HG02870 (cell line): ENCODE measurements around the gene NPSR1.
"Not testable (repeated sequence)": the region's sequence is repeated elsewhere in the genome, so short reads cannot be mapped to it uniquely, and the experiment has no call there.

Source experiments
- ATAC-seq: cut with Tn5 transposase; IDR thresholded peaks from one replicate; pipeline ENCODE4 v1.9.1; 2021; ENCODE audit warnings: mild to moderate bottlenecking, moderate library complexity; ENCODE audit not compliant: unreplicated experiment

Gene NPSR1

GRCh38 chr7:34657632-34658268 is at the start of gene NPSR1:
NPSR1 (plus strand) TSS chr7:34658218; CDS start chr7:34658413, 195 bp downstream.
- ATAC-seq = no peak

GRCh38 chr7:34612661-34613060 is 45.4 kb upstream of the NPSR1 start:
- no peak for ATAC-seq

GRCh38 chr7:34620425-34620824 is 37.6 kb upstream of the NPSR1 start:
- ATAC-seq = no peak

- ATAC-seq = no peak
These were observed 35.8 kb upstream of the NPSR1 start for GRCh38 chr7:34622182-34622581.

GRCh38 chr7:34622771-34623250 is 35.2 kb upstream of the NPSR1 start:
- no peak for ATAC-seq

- ATAC-seq = not testable (repeated sequence)
These were observed 29.4 kb upstream of the NPSR1 start for GRCh38 chr7:34628618-34629017.

- no peak for ATAC-seq
These were observed 5.2 kb upstream of the NPSR1 start for GRCh38 chr7:34652809-34653208.

- ATAC-seq = no peak
These were observed 4.2 kb upstream of the NPSR1 start for GRCh38 chr7:34653787-34654186.

GRCh38 chr7:34655384-34655783 is 2.6 kb upstream of the NPSR1 start:
- ATAC-seq = no peak

- ATAC-seq = no peak
These were observed 2.0 kb upstream of the NPSR1 start for GRCh38 chr7:34656041-34656440.

- no peak for ATAC-seq
These were observed 1.6 kb downstream of the NPSR1 start for GRCh38 chr7:34659472-34660075.

- no peak for ATAC-seq
These were observed 4.2 kb downstream of the NPSR1 start for GRCh38 chr7:34662058-34662708.

- no peak for ATAC-seq
These were observed 6.7 kb downstream of the NPSR1 start for GRCh38 chr7:34664755-34665154.

- ATAC-seq = no peak
These were observed 14.4 kb downstream of the NPSR1 start for GRCh38 chr7:34672430-34672829.

- ATAC-seq = no peak
These were observed 15.0 kb downstream of the NPSR1 start for GRCh38 chr7:34673066-34673465.

GRCh38 chr7:34675749-34676374 is 17.8 kb downstream of the NPSR1 start:
- peak; percentile 73 for ATAC-seq

- ATAC-seq = no peak
These were observed 19.5 kb downstream of the NPSR1 start for GRCh38 chr7:34677491-34677890.

GRCh38 chr7:34687529-34687928 is 29.5 kb downstream of the NPSR1 start:
- ATAC-seq = no peak

GRCh38 chr7:34696415-34696814 is 38.4 kb downstream of the NPSR1 start:
- no peak for ATAC-seq

GRCh38 chr7:34709771-34710170 is 51.8 kb downstream of the NPSR1 start:
- ATAC-seq = no peak

- ATAC-seq = no peak
These were observed 60.8 kb downstream of the NPSR1 start for GRCh38 chr7:34718867-34719266.

- no peak for ATAC-seq
These were observed 61.6 kb downstream of the NPSR1 start for GRCh38 chr7:34719636-34720035.
